ENCODE results near the gene KIF23.

DNA sequence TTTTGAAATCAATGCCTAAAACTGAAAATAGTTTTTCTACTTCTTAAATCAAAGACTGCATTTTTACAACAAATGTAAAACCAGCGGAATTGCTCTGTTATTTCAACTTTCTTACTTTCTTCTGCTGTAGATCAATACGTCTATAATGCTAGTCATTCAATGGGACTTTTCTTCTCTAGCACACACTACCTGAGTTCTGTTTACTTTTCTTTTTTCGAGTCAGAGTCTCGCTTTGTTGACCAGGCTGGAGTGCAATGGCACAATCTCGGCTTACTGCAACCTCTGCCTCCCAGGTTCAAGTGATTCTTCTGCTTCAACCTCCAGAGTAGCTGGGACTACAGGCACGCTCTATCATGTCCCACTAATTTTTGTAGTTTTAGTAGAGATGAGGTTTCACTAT, 40.7 kb upstream of the KIF23 start:
- TF ChIP-seq CTCF (IDR thresholded peaks at IDR 0.05; ENCODE audit: insufficient read depth, low read length, poor library complexity, severe bottlenecking) (no peak), EZH2phosphoT487 (conservative IDR thresholded peaks at IDR 0.05; ENCODE audit: low read length) (no peak)

Measured in SU-DHL-6 (cell line).